Measurements from ENCODE around the gene NCOA1. TPM values are rescaled to one million over a fixed set of nuclear protein-coding genes. Genes with fewer than 3 reads are reported as not detected.

NCOA1 gene
- total RNA-seq, 1 donor from 2014 or later, result 25.1 TPM

GRCh38 chr2:24680196-24680595 lies 189.1 kb downstream of the NCOA1 start:
- intact Hi-C loops (cut with micrococcal nuclease), result no loop called here

GRCh38 chr2:24682304-24682703 lies 191.2 kb downstream of the NCOA1 start:
- intact Hi-C loops (cut with micrococcal nuclease), result no loop called here

- intact Hi-C loops (cut with micrococcal nuclease), result no loop called here
Observed at GRCh38 chr2:24683408-24683807, 192.4 kb downstream of the NCOA1 start.

- intact Hi-C loops (cut with micrococcal nuclease), result no loop called here
Observed at GRCh38 chr2:24690524-24690923, 199.5 kb downstream of the NCOA1 start.

GRCh38 chr2:24691806-24692205 lies 200.8 kb downstream of the NCOA1 start:
- intact Hi-C loops (cut with micrococcal nuclease), result no loop called here

GRCh38 chr2:24697792-24698191 lies 206.7 kb downstream of the NCOA1 start:
- intact Hi-C loops (cut with micrococcal nuclease), result no loop called here

GRCh38 chr2:24702800-24703199 lies 211.7 kb downstream of the NCOA1 start:
- intact Hi-C loops (cut with micrococcal nuclease), result no loop called here

- intact Hi-C loops (cut with micrococcal nuclease), result no loop called here
Observed at GRCh38 chr2:24704692-24705091, 213.6 kb downstream of the NCOA1 start.

- intact Hi-C loops (cut with micrococcal nuclease), result no loop called here
Observed at GRCh38 chr2:24707143-24707542, 216.1 kb downstream of the NCOA1 start.

- intact Hi-C loops (cut with micrococcal nuclease), result no loop called here
Observed at GRCh38 chr2:24708537-24709152, 217.6 kb downstream of the NCOA1 start.

GRCh38 chr2:24710806-24711205 lies 219.8 kb downstream of the NCOA1 start:
- intact Hi-C loops (cut with micrococcal nuclease), result no loop called here

GRCh38 chr2:24711865-24712264 lies 220.8 kb downstream of the NCOA1 start:
- intact Hi-C loops (cut with micrococcal nuclease), result no loop called here

GRCh38 chr2:24712296-24712695 lies 221.2 kb downstream of the NCOA1 start:
- intact Hi-C loops (cut with micrococcal nuclease), result no loop called here

GRCh38 chr2:24717263-24717951 lies 226.4 kb downstream of the NCOA1 start:
- intact Hi-C loops (cut with micrococcal nuclease), result no loop called here

GRCh38 chr2:24720310-24720709 lies 229.3 kb downstream of the NCOA1 start:
- intact Hi-C loops (cut with micrococcal nuclease), result no loop called here

- intact Hi-C loops (cut with micrococcal nuclease), result no loop called here
Observed at GRCh38 chr2:24721470-24721869, 230.4 kb downstream of the NCOA1 start.

GRCh38 chr2:24722141-24722790 lies 231.2 kb downstream of the NCOA1 start:
- intact Hi-C loops (cut with micrococcal nuclease), result no loop called here

- intact Hi-C loops (cut with micrococcal nuclease), result no loop called here
Observed at GRCh38 chr2:24723191-24723590, 232.1 kb downstream of the NCOA1 start.

- intact Hi-C loops (cut with micrococcal nuclease), result no loop called here
Observed at GRCh38 chr2:24723665-24724064, 232.6 kb downstream of the NCOA1 start.

- intact Hi-C loops (cut with micrococcal nuclease), result no loop called here
Observed at GRCh38 chr2:24724111-24724775, 233.2 kb downstream of the NCOA1 start.

GRCh38 chr2:24725956-24726355 lies 234.9 kb downstream of the NCOA1 start:
- intact Hi-C loops (cut with micrococcal nuclease), result no loop called here

- intact Hi-C loops (cut with micrococcal nuclease), result no loop called here
Observed at GRCh38 chr2:24730481-24730880, 239.4 kb downstream of the NCOA1 start.

All from T-helper 1 cell treated with Interleukin-12 subunit alpha and Interleukin-12 subunit beta and Interleukin-4 antibody, amounts not matched to agents 30 ng/mL and 1 ng/mL, for 36 hours (primary cell).